ENCODE measurements around the gene WDR27. TPM values are rescaled to one million over a fixed set of nuclear protein-coding genes. Genes with fewer than 3 reads are reported as not detected.

WDR27 gene
- polyA plus RNA-seq, 2 of the 4 experiments (the other 2 are of a cell fraction) = 18.9 to 36.1 TPM

GRCh38 chr6:169411296-169411695 lies 290.5 kb downstream of the WDR27 start (continued):
- TF ChIP-seq HES2 (IDR thresholded peaks at IDR 0.05) (no peak), RCOR1 (IDR thresholded peaks at IDR 0.05; ENCODE audit: low read depth, low read length) (no peak), E2F6 (IDR thresholded peaks at IDR 0.05; ENCODE audit: borderline replicate concordance, low read depth) (no peak), PHF8 (IDR thresholded peaks at IDR 0.05; ENCODE audit: borderline replicate concordance, low read depth) (no peak), NPAS2 (CRISPR knock-in tag; IDR thresholded peaks at IDR 0.05; ENCODE audit: borderline replicate concordance) (no peak), BHLHE40 (IDR thresholded peaks at IDR 0.05; ENCODE audit: low read depth, low read length) (no peak), SMC3 (IDR thresholded peaks at IDR 0.05) (no peak)

GRCh38 chr6:169409742-169410312 lies 292.0 kb downstream of the WDR27 start:
- ATAC-seq = no peak
- 57% methylated on average over 4 of the region's 4 CpGs for WGBS (ENCODE audit: missing lambda C conversion rate)

More at GRCh38 chr6:169409742-169410312, 292.0 kb downstream of the WDR27 start:
- TF ChIP-seq HES2 (IDR thresholded peaks at IDR 0.05) (no peak), FOXS1 (CRISPR knock-in tag; IDR thresholded peaks at IDR 0.05) (no peak), RNF2 (IDR thresholded peaks at IDR 0.05; ENCODE audit: borderline replicate concordance, low read depth) (no peak), HOXA7 (CRISPR knock-in tag; IDR thresholded peaks at IDR 0.05) (no peak), KDM1A (IDR thresholded peaks at IDR 0.05; ENCODE audit: low read depth) (no peak), E2F6 (IDR thresholded peaks at IDR 0.05; ENCODE audit: borderline replicate concordance, low read depth) (no peak), POLR2AphosphoS2 (conservative IDR thresholded peaks at IDR 0.05; ENCODE audit: low read length) (no peak), CHD2 (IDR thresholded peaks at IDR 0.05; ENCODE audit: low read length, partially characterized antibody) (no peak), POLR2A (IDR thresholded peaks at IDR 0.05; ENCODE audit: low read length) (no peak), RCOR1 (IDR thresholded peaks at IDR 0.05; ENCODE audit: low read depth, low read length) (no peak), REST (IDR thresholded peaks at IDR 0.05) (no peak), ZSCAN20 (CRISPR knock-in tag; IDR thresholded peaks at IDR 0.05) (no peak), PBX3 (IDR thresholded peaks at IDR 0.05) (no peak), HOXB13 (CRISPR knock-in tag; IDR thresholded peaks at IDR 0.05; ENCODE audit: low read depth) (no peak)
- H3K4me1 ChIP-seq = no peaks in the 10 kb centered on the region
- peaks cover 6% of the 10 kb centered on the region; the same call in 1 of the 3 replicates for H3K9me3 ChIP-seq
- no peak for FAIRE-seq
- no peak overlapping the region for H3K27ac ChIP-seq
- CTCF ChIA-PET = interaction anchor here (0.7 kb wide), 1 partner anchor 18 kb away, joined by 3 read pairs; no protein-coding TSS in a partner anchor
- POLR2A ChIA-PET = no interaction called here
- H3K4me3 ChIP-seq = no peak overlapping the region
- no peak overlapping the region for H3K4me2 ChIP-seq
- peak in 1 of 2 experiments; percentile 8 for DNase-seq (ENCODE audit: low read depth in 1 of 2, low spot score in 1 of 2)
